ENCODE data around the gene VPS26B.
"Not testable (repeated sequence)": the region's sequence is repeated elsewhere in the genome, so short reads cannot be mapped to it uniquely, and the experiment has no call there.

VPS26B gene

DNA sequence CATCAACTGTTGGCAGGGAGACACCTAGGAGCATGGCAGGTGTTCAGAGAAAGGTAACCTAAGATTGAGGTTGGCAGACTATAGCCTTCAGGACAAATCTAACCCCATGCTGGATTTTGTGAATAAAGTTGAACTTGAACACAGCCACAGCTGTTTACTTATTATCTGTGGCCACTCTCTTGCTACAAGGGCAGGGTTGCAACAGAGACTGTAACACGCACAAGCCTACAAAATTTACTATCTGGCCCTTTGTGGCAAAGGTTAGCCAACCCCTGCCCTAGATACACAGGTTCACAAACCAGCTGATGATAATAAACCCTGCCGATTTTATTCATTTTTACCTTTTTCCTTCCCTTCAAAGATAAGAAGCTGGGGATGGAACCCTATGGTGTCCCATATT, 26.2 kb downstream of the VPS26B start:
- no peak for DNase-seq (ENCODE audit: low read depth)
- no peak for TF ChIP-seq MYC (IDR thresholded peaks at IDR 0.05; ENCODE audit: low read depth, low read length)
- TF ChIP-seq, protein P1, sequence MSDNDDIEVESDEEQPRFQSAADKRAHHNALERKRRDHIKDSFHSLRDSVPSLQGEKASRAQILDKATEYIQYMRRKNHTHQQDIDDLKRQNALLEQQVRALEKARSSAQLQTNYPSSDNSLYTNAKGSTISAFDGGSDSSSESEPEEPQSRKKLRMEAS (IDR thresholded peaks at IDR 0.05; ENCODE audit: low read depth, low read length) = no peak
- TF ChIP-seq POLR2A (IDR thresholded peaks at IDR 0.05; ENCODE audit: extremely low read depth, insufficient read length) = no peak
- TF ChIP-seq, protein P2, sequence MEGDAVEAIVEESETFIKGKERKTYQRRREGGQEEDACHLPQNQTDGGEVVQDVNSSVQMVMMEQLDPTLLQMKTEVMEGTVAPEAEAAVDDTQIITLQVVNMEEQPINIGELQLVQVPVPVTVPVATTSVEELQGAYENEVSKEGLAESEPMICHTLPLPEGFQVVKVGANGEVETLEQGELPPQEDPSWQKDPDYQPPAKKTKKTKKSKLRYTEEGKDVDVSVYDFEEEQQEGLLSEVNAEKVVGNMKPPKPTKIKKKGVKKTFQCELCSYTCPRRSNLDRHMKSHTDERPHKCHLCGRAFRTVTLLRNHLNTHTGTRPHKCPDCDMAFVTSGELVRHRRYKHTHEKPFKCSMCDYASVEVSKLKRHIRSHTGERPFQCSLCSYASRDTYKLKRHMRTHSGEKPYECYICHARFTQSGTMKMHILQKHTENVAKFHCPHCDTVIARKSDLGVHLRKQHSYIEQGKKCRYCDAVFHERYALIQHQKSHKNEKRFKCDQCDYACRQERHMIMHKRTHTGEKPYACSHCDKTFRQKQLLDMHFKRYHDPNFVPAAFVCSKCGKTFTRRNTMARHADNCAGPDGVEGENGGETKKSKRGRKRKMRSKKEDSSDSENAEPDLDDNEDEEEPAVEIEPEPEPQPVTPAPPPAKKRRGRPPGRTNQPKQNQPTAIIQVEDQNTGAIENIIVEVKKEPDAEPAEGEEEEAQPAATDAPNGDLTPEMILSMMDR (IDR thresholded peaks at IDR 0.05; ENCODE audit: low read depth, low read length) = no peak
- H3K4me3 ChIP-seq (ENCODE audit: low read depth, low read length) = no peak overlapping the region

DNA sequence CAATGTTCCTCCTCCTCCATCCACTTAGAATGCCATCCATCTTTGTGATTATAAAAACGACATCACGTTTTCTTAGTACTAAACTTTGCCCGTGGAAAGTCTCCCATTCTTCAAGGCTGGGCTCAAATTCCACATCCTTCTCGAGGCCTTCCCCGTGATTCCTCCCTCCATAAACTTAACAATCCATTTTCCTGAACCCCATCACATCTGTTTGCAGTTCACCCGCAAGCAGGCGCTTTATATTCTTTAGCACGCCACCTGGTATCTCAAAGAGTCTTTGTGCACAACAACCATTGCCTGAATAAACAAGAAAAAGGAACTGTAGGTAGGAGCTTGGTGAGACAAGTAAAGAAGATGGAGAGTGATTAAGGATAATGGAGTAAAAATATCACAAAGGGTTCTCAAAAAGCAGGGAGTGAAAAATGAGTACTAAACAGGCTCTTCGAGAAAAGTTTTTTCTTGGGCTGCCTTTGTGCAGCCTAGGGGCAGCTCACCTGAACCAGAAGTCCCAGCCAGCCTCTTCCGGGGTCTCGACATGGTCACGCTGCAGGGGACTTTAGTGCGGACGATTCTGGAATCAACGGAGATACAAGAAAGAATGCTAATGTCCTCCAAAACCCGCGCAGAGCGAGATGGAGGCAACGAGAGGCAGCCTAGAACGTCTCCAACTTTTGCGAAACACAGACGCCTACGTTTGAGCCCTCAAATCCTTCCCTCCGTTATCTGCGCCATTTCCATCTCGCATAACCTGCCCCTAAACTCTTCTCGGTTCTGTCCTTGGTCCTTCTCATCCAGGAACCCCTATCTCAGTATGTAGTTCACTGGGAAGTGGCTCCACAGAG, 28.1 kb downstream of the VPS26B start:
- H3K4me3 ChIP-seq (ENCODE audit: low read depth, low read length) = peak overlapping the region; percentile 75
- TF ChIP-seq MYC (IDR thresholded peaks at IDR 0.05; ENCODE audit: low read depth, low read length) (no peak), POLR2A (IDR thresholded peaks at IDR 0.05; ENCODE audit: extremely low read depth, insufficient read length) (no peak)
- TF ChIP-seq, protein P1 (IDR thresholded peaks at IDR 0.05; ENCODE audit: low read depth, low read length) = no peak; the same call in 1 of the 2 replicates
- TF ChIP-seq, protein P2 (IDR thresholded peaks at IDR 0.05; ENCODE audit: low read depth, low read length) = no peak
- no peak for DNase-seq (ENCODE audit: low read depth)

DNA sequence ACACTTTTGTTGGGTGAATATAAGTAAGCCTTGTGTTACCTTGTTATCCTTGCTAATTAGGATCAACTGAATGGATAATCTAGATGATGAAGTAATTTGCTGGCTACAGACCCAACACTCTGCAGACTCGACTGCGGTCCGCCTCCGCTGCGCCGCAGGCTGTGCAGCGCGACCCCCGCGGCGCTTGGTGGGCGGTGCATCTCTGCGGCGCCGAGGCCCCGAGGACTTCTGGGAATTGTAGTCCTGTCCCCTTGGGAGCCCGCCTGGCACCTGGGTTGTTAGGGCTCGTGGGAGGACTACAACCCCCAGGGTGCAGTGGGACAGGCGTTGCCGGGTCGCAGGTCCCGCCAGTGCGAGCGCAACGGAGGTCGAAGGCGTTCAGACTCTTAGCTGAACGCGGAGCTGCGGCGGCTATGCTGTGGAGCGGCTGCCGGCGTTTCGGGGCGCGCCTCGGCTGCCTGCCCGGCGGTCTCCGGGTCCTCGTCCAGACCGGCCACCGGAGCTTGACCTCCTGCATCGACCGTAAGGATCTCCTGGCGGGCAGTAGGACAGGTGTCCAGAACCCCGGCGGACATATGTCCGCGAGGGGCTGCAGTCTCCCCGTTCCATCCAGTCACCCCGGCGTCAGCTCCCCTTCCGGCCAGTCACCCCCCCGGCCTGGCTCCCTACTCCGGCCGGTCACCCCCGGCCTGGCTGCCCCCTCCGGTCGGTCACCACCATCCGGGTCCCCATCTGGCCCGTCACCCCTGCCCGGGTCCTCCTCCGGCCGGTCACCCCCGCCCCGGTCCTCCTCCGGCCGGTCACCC, 28.9 kb downstream of the VPS26B start, which contains the start of the genes ACAD8 and THYN1:
ACAD8 (plus strand) TSS at position 381 of the 806 bp plus-strand sequence; CDS start at position 414, 33 bp downstream.
THYN1 (minus strand) TSS at position 165 of the 806 bp plus-strand sequence. CDS start 470 bp downstream, outside the sequence.
- peak; percentile 99 for DNase-seq (ENCODE audit: low read depth)
- TF ChIP-seq POLR2A (IDR thresholded peaks at IDR 0.05; ENCODE audit: extremely low read depth, insufficient read length) (peak; percentile 95), MYC (IDR thresholded peaks at IDR 0.05; ENCODE audit: low read depth, low read length) (peak; percentile 66; the same call in 1 of the 2 replicates)
- TF ChIP-seq, protein P1 (IDR thresholded peaks at IDR 0.05; ENCODE audit: low read depth, low read length) = no peak
- TF ChIP-seq, protein P2 (IDR thresholded peaks at IDR 0.05; ENCODE audit: low read depth, low read length) = no peak
- H3K4me3 ChIP-seq (ENCODE audit: low read depth, low read length) = peak within 1 kb of the TSS; percentile 75

DNA sequence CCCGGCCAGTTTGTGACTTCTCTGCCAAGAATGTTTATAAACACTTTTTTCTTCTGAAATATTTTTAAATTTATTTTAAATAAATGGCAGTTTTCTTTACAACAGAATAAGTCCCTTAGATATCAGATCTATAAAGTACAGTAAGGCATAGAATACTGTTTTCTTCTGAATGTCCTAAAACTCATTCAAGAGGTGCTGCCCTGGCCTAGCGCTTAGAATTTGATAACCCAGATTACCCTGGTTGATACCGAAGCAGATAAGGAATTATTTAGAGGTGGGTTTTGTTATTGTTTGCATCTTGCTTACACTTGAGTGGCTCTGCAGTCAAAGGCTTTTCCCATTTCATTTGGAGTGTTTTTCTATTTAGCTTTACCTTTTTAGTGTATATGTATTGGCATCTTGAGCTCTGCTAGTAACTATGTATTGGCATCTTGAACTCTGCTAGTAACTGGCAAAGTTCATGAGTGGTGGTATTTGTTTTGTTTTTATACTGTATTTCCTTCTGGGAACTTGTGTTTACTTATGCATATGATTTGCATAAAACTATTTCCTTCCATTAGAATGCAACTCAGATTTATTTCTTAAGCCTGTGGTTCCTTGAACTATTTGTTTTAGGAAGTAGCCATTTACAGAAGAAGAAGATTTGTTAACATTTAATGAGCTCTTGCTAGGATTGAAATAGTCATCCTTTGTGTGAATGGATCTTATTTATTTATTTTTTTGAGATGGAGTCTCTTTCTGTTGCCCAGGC, 30.1 kb downstream of the VPS26B start:
- peak overlapping the region; percentile 75 for H3K4me3 ChIP-seq (ENCODE audit: low read depth, low read length)
- TF ChIP-seq, protein P2 (IDR thresholded peaks at IDR 0.05; ENCODE audit: low read depth, low read length) = no peak
- TF ChIP-seq MYC (IDR thresholded peaks at IDR 0.05; ENCODE audit: low read depth, low read length) = no peak
- no peak for TF ChIP-seq POLR2A (IDR thresholded peaks at IDR 0.05; ENCODE audit: extremely low read depth, insufficient read length)
- TF ChIP-seq, protein P1 (IDR thresholded peaks at IDR 0.05; ENCODE audit: low read depth, low read length) = no peak
- no peak for DNase-seq (ENCODE audit: low read depth)

DNA sequence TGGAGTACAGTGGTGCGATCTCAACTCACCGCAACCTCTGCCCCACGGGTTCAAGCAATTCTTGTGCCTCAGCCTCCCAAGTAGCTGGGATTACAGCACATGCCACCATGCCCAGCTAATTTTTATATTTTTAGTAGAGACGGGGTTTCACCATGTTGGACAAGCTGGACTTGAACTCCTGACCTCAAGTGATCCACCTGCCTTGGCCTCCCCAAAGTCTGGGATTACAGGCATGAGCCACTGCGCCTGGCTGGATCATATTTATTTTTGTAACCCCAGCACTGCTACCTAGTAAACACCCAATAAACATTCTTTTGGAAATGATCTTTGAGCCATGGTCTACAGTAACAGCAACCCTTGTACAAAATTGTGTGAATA, 30.7 kb downstream of the VPS26B start:
- H3K4me3 ChIP-seq (ENCODE audit: low read depth, low read length); DNase-seq (ENCODE audit: low read depth): not testable (repeated sequence)

Data from NB4 (cell line).